ENCODE data around the gene PEX7.
A peak's percentile ranks its signal among the peaks of the same experiment; 100 is the strongest.

Gene PEX7

GRCh38 chr6:136859430-136859829 is 37.0 kb downstream of the PEX7 start:
- no peaks in the 10 kb centered on the region for H3K9me3 ChIP-seq
- no peaks in the 10 kb centered on the region for H3K36me3 ChIP-seq
- no peaks in the 10 kb centered on the region for H3K27me3 ChIP-seq
- H3K4me1 ChIP-seq (ENCODE audit: control insufficient read depth in 1 of 2, insufficient read depth in 1 of 2, low read depth in 1 of 2, low read length in 1 of 2): peaks cover 38 to 41% of the 10 kb centered on the region in 2 experiments
- H3K4me3 ChIP-seq (ENCODE audit: low read depth in 1 of 2, low read length in 1 of 2): peak overlapping the region in 1 of 2 experiments; percentile 29
- peak overlapping the region; percentile 86 for H3K27ac ChIP-seq
- TF ChIP-seq CTCF (IDR thresholded peaks at IDR 0.05): no peak

GRCh38 chr6:136860043-136860442 is 37.7 kb downstream of the PEX7 start:
- Histone ChIP-seq H3K4me1 (ENCODE audit: control insufficient read depth in 1 of 2, insufficient read depth in 1 of 2, low read depth in 1 of 2, low read length in 1 of 2) (peaks cover 33 to 35% of the 10 kb centered on the region in 2 experiments), H3K27me3 (no peaks in the 10 kb centered on the region), H3K36me3 (no peaks in the 10 kb centered on the region), H3K27ac (peak overlapping the region; percentile 86), H3K4me3 (ENCODE audit: low read depth in 1 of 2, low read length in 1 of 2) (peak overlapping the region in 1 of 2 experiments; percentile 29), H3K9me3 (no peaks in the 10 kb centered on the region)
- no peak for TF ChIP-seq CTCF (IDR thresholded peaks at IDR 0.05)

GRCh38 chr6:136862662-136863061 is 40.3 kb downstream of the PEX7 start:
- Histone ChIP-seq H3K9me3 (no peaks in the 10 kb centered on the region), H3K27me3 (no peaks in the 10 kb centered on the region), H3K27ac (no peak overlapping the region), H3K4me1 (ENCODE audit: control insufficient read depth in 1 of 2, insufficient read depth in 1 of 2, low read depth in 1 of 2, low read length in 1 of 2) (peaks cover 23 to 25% of the 10 kb centered on the region in 2 experiments), H3K36me3 (no peaks in the 10 kb centered on the region), H3K4me3 (ENCODE audit: low read depth in 1 of 2, low read length in 1 of 2) (no peak overlapping the region)
- no peak for TF ChIP-seq CTCF (IDR thresholded peaks at IDR 0.05)

GRCh38 chr6:136863752-136864151 is 41.4 kb downstream of the PEX7 start:
- no peaks in the 10 kb centered on the region for H3K27me3 ChIP-seq
- no peaks in the 10 kb centered on the region for H3K9me3 ChIP-seq
- TF ChIP-seq CTCF (IDR thresholded peaks at IDR 0.05): no peak
- H3K4me3 ChIP-seq (ENCODE audit: low read depth in 1 of 2, low read length in 1 of 2): no peak overlapping the region
- H3K27ac ChIP-seq: no peak overlapping the region
- H3K36me3 ChIP-seq: no peaks in the 10 kb centered on the region
- peaks cover 15% of the 10 kb centered on the region in 2 experiments for H3K4me1 ChIP-seq (ENCODE audit: control insufficient read depth in 1 of 2, insufficient read depth in 1 of 2, low read depth in 1 of 2, low read length in 1 of 2)

- no peak for TF ChIP-seq CTCF (IDR thresholded peaks at IDR 0.05)
- Histone ChIP-seq H3K27me3 (no peaks in the 10 kb centered on the region), H3K36me3 (no peaks in the 10 kb centered on the region), H3K4me3 (ENCODE audit: low read depth in 1 of 2, low read length in 1 of 2) (no peak overlapping the region), H3K9me3 (no peaks in the 10 kb centered on the region), H3K27ac (no peak overlapping the region), H3K4me1 (ENCODE audit: control insufficient read depth in 1 of 2, insufficient read depth in 1 of 2, low read depth in 1 of 2, low read length in 1 of 2) (peaks cover 5 to 6% of the 10 kb centered on the region in 2 experiments)
These were observed 42.3 kb downstream of the PEX7 start for GRCh38 chr6:136864676-136865075.
